Activated naive CD4-positive, alpha-beta T cell treated with anti-CD3 and anti-CD28 coated beads, Interleukin-2, amount 50 U/mL, for 72 hours (primary cell): ENCODE data around the gene B4GALNT2. TPM values are rescaled to one million over a fixed set of nuclear protein-coding genes. Genes with fewer than 3 reads are reported as not detected.
"Not testable (repeated sequence)": the region's sequence is repeated elsewhere in the genome, so short reads cannot be mapped to it uniquely, and the experiment has no call there.

ENCODE experiments used
- ATAC-seq, 2 donors: fragments of 150-1000 bp; cut with Tn5 transposase; 2 replicates each; pipeline ENCODE4 v1.10.0; 2021; ENCODE audit warnings: mild to moderate bottlenecking in 2 of 2, moderate library complexity in 2 of 2
- DNase-seq, 2 donors: peaks; one replicate each; pipeline ENCODE4 v3.0.0; 2021 to 2022; ENCODE audit warnings: low spot score in 2 of 2
- H3K27ac Mint-ChIP-seq, 2 donors: one replicate each; pipeline ENCODE4 v1.8.0; 2022; ENCODE audit warnings: mild to moderate bottlenecking in 2 of 2, mixed read lengths in 2 of 2
- H3K36me3 Mint-ChIP-seq, 2 donors: one replicate each; pipeline ENCODE4 v1.8.0; 2022; ENCODE audit warnings: mixed read lengths in 2 of 2
- H3K9me3 Mint-ChIP-seq, 2 donors: one replicate each; pipeline ENCODE4 v1.8.0; 2022; ENCODE audit warnings: mixed read lengths in 2 of 2
- total RNA-seq, 2 donors: library from RNA; stranded (reverse); gene quantifications; one replicate each; pipeline ENCODE4 v1.2.3, GENCODE V29; 2022

Gene B4GALNT2
- under 1 TPM in 1 of 2 donors, not detected in 1; 0.02 TPM for total RNA-seq

- H3K27ac Mint-ChIP-seq = no peak within 1 kb of the TSS
- peaks cover 0 to 4% of the 10 kb centered on the region in 2 donors for H3K36me3 Mint-ChIP-seq
- no peaks in the 10 kb centered on the region for H3K9me3 Mint-ChIP-seq
- peak in 1 of 2 donors; percentile 16 for DNase-seq
- ATAC-seq = peak; percentile 38 to 43
Measured at GRCh38 chr17:49132699-49133364, at the start of gene B4GALNT2. B4GALNT2 (plus strand) TSS chr17:49132769; CDS start chr17:49132793, 24 bp downstream.

GRCh38 chr17:49085046-49085445, 47.5 kb upstream of the B4GALNT2 start:
- H3K27ac Mint-ChIP-seq, DNase-seq, ATAC-seq, H3K36me3 Mint-ChIP-seq, H3K9me3 Mint-ChIP-seq: not testable (repeated sequence)

GRCh38 chr17:49085565-49086315, 46.8 kb upstream of the B4GALNT2 start:
- no peak for ATAC-seq
- Mint-ChIP-seq H3K9me3 (no peaks in the 10 kb centered on the region), H3K27ac (no peak overlapping the region), H3K36me3 (no peaks in the 10 kb centered on the region)
- DNase-seq = no peak

GRCh38 chr17:49086316-49086605, 46.3 kb upstream of the B4GALNT2 start:
- Mint-ChIP-seq H3K36me3 (no peaks in the 10 kb centered on the region), H3K9me3 (no peaks in the 10 kb centered on the region)

GRCh38 chr17:49086649-49087048, 45.9 kb upstream of the B4GALNT2 start:
- no peaks in the 10 kb centered on the region for H3K36me3 Mint-ChIP-seq
- H3K27ac Mint-ChIP-seq = no peak overlapping the region
- ATAC-seq = no peak
- no peak for DNase-seq
- H3K9me3 Mint-ChIP-seq = no peaks in the 10 kb centered on the region

More at GRCh38 chr17:49086316-49086605, 46.3 kb upstream of the B4GALNT2 start:
- no peak for ATAC-seq
- H3K27ac Mint-ChIP-seq = no peak overlapping the region
- DNase-seq = no peak

- Mint-ChIP-seq H3K27ac (no peak overlapping the region), H3K9me3 (no peaks in the 10 kb centered on the region), H3K36me3 (no peaks in the 10 kb centered on the region)
- ATAC-seq (no peak), DNase-seq (no peak)
Measured at GRCh38 chr17:49089094-49089493, 43.5 kb upstream of the B4GALNT2 start.

- no peaks in the 10 kb centered on the region for H3K9me3 Mint-ChIP-seq
- H3K27ac Mint-ChIP-seq = no peak overlapping the region
Measured at GRCh38 chr17:49090878-49091594, 41.5 kb upstream of the B4GALNT2 start.

GRCh38 chr17:49093131-49093530, 39.4 kb upstream of the B4GALNT2 start:
- no peak for DNase-seq
- Mint-ChIP-seq H3K9me3 (no peaks in the 10 kb centered on the region), H3K27ac (no peak overlapping the region), H3K36me3 (no peaks in the 10 kb centered on the region)
- no peak for ATAC-seq

More at GRCh38 chr17:49090878-49091594, 41.5 kb upstream of the B4GALNT2 start:
- no peak for ATAC-seq
- no peaks in the 10 kb centered on the region for H3K36me3 Mint-ChIP-seq
- no peak for DNase-seq

- DNase-seq (no peak), ATAC-seq (no peak)
- Mint-ChIP-seq H3K27ac (no peak overlapping the region), H3K9me3 (no peaks in the 10 kb centered on the region), H3K36me3 (no peaks in the 10 kb centered on the region)
Measured at GRCh38 chr17:49100601-49101000, 32.0 kb upstream of the B4GALNT2 start.

- no peaks in the 10 kb centered on the region for H3K36me3 Mint-ChIP-seq
- H3K9me3 Mint-ChIP-seq = no peaks in the 10 kb centered on the region
- H3K27ac Mint-ChIP-seq = no peak overlapping the region
- no peak for DNase-seq
- ATAC-seq = no peak
Measured at GRCh38 chr17:49101054-49101534, 31.5 kb upstream of the B4GALNT2 start.

GRCh38 chr17:49103360-49103759, 29.2 kb upstream of the B4GALNT2 start:
- not testable (repeated sequence) for H3K27ac Mint-ChIP-seq, H3K36me3 Mint-ChIP-seq, ATAC-seq, H3K9me3 Mint-ChIP-seq, DNase-seq

- ATAC-seq (no peak), DNase-seq (no peak)
- H3K36me3 Mint-ChIP-seq = no peaks in the 10 kb centered on the region
- no peak overlapping the region for H3K27ac Mint-ChIP-seq
- no peaks in the 10 kb centered on the region for H3K9me3 Mint-ChIP-seq
Measured at GRCh38 chr17:49104511-49105074, 28.0 kb upstream of the B4GALNT2 start.

GRCh38 chr17:49106321-49107210, 26.0 kb upstream of the B4GALNT2 start:
- ATAC-seq = no peak
- DNase-seq = no peak
- no peak overlapping the region for H3K27ac Mint-ChIP-seq
- H3K36me3 Mint-ChIP-seq = no peaks in the 10 kb centered on the region
- H3K9me3 Mint-ChIP-seq = no peaks in the 10 kb centered on the region

- DNase-seq (no peak), ATAC-seq (no peak)
- Mint-ChIP-seq H3K36me3 (no peaks in the 10 kb centered on the region), H3K9me3 (no peaks in the 10 kb centered on the region), H3K27ac (no peak overlapping the region)
Measured at GRCh38 chr17:49107211-49107557, 25.4 kb upstream of the B4GALNT2 start.

GRCh38 chr17:49108318-49108717, 24.3 kb upstream of the B4GALNT2 start:
- Mint-ChIP-seq H3K36me3 (no peaks in the 10 kb centered on the region), H3K9me3 (no peaks in the 10 kb centered on the region), H3K27ac (no peak overlapping the region)
- no peak for DNase-seq
- ATAC-seq = no peak

GRCh38 chr17:49110509-49110908, 22.1 kb upstream of the B4GALNT2 start:
- DNase-seq (no peak), ATAC-seq (no peak)
- no peaks in the 10 kb centered on the region for H3K36me3 Mint-ChIP-seq
- no peaks in the 10 kb centered on the region for H3K9me3 Mint-ChIP-seq
- H3K27ac Mint-ChIP-seq = no peak overlapping the region
